ENCODE results near the gene ACTN2.

DNA sequence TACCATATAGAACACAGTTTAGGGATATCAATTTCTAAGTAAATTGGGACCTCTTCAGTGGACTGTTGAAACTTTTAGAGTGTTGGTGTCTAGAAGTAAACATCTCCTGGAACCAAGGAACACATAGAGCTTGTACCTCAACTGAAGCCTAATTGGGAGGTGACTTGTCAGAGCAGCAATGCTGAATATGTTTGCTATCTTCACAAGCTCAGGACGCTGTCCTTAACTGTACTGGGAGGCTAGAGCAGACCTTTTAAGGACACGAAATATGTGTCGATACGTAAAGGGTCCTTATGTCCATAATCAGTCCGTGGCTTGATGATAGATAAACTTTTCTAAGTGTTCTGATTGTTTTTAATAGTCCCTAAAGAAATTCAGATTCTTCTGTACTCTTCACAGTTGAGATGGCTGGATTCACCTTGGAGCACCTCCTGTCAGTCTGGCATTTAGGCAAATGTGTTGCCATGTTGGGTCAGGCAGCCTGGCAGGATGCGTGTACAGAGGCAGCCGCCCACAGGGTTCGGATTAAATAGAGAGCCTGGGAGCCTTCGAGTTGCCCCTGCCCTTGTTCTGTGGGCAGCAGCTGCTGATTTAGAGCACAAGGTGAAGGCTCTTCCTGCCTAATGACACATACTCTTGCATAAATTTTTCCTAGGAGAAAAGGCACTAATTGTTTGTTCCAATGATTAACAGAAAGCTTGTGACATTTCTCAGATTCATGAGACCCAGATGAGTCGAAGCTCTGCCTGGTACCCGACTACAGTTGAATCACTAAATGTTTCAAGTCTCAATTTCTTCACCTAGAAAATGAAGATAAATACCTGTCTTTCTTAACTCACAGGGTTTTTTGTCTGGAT, 3.6 kb downstream of the ACTN2 start:
- TF ChIP-seq ZNF274 (IDR thresholded peaks at IDR 0.05; ENCODE audit: low read length) (no peak), ZNF274 (tag by site-specific recombination; IDR thresholded peaks at IDR 0.05; ENCODE audit: borderline replicate concordance) (no peak), MEIS1 (CRISPR knock-in tag; IDR thresholded peaks at IDR 0.05; ENCODE audit: borderline replicate concordance) (no peak)
- TF ChIP-seq, protein P1, sequence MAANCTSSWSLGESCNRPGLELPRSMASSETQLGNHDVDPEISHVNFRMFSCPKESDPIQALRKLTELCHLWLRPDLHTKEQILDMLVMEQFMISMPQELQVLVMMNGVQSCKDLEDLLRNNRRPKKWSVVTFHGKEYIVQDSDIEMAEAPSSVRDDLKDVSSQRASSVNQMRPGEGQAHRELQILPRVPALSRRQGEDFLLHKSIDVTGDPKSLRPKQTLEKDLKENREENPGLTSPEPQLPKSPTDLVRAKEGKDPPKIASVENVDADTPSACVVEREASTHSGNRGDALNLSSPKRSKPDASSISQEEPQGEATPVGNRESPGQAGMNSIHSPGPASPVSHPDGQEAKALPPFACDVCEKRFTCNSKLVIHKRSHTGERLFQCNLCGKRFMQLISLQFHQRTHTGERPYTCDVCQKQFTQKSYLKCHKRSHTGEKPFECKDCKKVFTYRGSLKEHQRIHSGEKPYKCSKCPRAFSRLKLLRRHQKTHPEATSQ (tag by site-specific recombination; IDR thresholded peaks at IDR 0.05), result no peak
- TF ChIP-seq, protein P2, sequence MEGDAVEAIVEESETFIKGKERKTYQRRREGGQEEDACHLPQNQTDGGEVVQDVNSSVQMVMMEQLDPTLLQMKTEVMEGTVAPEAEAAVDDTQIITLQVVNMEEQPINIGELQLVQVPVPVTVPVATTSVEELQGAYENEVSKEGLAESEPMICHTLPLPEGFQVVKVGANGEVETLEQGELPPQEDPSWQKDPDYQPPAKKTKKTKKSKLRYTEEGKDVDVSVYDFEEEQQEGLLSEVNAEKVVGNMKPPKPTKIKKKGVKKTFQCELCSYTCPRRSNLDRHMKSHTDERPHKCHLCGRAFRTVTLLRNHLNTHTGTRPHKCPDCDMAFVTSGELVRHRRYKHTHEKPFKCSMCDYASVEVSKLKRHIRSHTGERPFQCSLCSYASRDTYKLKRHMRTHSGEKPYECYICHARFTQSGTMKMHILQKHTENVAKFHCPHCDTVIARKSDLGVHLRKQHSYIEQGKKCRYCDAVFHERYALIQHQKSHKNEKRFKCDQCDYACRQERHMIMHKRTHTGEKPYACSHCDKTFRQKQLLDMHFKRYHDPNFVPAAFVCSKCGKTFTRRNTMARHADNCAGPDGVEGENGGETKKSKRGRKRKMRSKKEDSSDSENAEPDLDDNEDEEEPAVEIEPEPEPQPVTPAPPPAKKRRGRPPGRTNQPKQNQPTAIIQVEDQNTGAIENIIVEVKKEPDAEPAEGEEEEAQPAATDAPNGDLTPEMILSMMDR (tag by site-specific recombination; IDR thresholded peaks at IDR 0.05), result no peak
